Middle frontal gyrus (tissue), 1 donor: ENCODE results near the gene RALGAPA1.
"Not testable (repeated sequence)": the region's sequence is repeated elsewhere in the genome, so short reads cannot be mapped to it uniquely, and the experiment has no call there.

Source experiments
- DNase-seq: peaks from one replicate; pipeline ENCODE4 v3.0.0-alpha.2; 2015; ENCODE audit warnings: low spot score; ENCODE audit errors: extremely low spot score

RALGAPA1 gene

GRCh38 chr14:35766036-35766699 lies 42.9 kb downstream of the RALGAPA1 start:
- DNase-seq: no peak

- no peak for DNase-seq
These were observed 47.2 kb downstream of the RALGAPA1 start for GRCh38 chr14:35761922-35762321.

GRCh38 chr14:35760143-35760542 lies 49.0 kb downstream of the RALGAPA1 start:
- no peak for DNase-seq

GRCh38 chr14:35758523-35759129 lies 50.5 kb downstream of the RALGAPA1 start:
- no peak for DNase-seq

GRCh38 chr14:35754671-35755070 lies 54.4 kb downstream of the RALGAPA1 start:
- DNase-seq: no peak

- DNase-seq: no peak
These were observed 56.7 kb downstream of the RALGAPA1 start for GRCh38 chr14:35752380-35752779.

- DNase-seq: no peak
These were observed 58.7 kb downstream of the RALGAPA1 start for GRCh38 chr14:35750202-35750904.

GRCh38 chr14:35747379-35747778 lies 61.7 kb downstream of the RALGAPA1 start:
- DNase-seq: no peak

GRCh38 chr14:35742442-35742841 lies 66.7 kb downstream of the RALGAPA1 start:
- no peak for DNase-seq

- DNase-seq: no peak
These were observed 67.1 kb downstream of the RALGAPA1 start for GRCh38 chr14:35742032-35742371.

GRCh38 chr14:35741345-35742031 lies 67.6 kb downstream of the RALGAPA1 start:
- no peak for DNase-seq

GRCh38 chr14:35740215-35740614 lies 68.9 kb downstream of the RALGAPA1 start:
- no peak for DNase-seq

- DNase-seq: not testable (repeated sequence)
These were observed 73.9 kb downstream of the RALGAPA1 start for GRCh38 chr14:35735163-35735562.

- not testable (repeated sequence) for DNase-seq
These were observed 75.6 kb downstream of the RALGAPA1 start for GRCh38 chr14:35733510-35733909.

GRCh38 chr14:35730871-35731270 lies 78.2 kb downstream of the RALGAPA1 start:
- DNase-seq: no peak

GRCh38 chr14:35727764-35728163 lies 81.3 kb downstream of the RALGAPA1 start:
- DNase-seq: no peak

GRCh38 chr14:35725930-35726329 lies 83.2 kb downstream of the RALGAPA1 start:
- DNase-seq: no peak

- no peak for DNase-seq
These were observed 94.0 kb downstream of the RALGAPA1 start for GRCh38 chr14:35715079-35715478.

GRCh38 chr14:35712466-35712865 lies 96.6 kb downstream of the RALGAPA1 start:
- DNase-seq: no peak

GRCh38 chr14:35708062-35708461 lies 101.0 kb downstream of the RALGAPA1 start:
- DNase-seq: no peak

GRCh38 chr14:35705636-35706035 lies 103.5 kb downstream of the RALGAPA1 start:
- DNase-seq: no peak
